Measurements from ENCODE around the gene DACH2. TPM values are rescaled to one million over a fixed set of nuclear protein-coding genes. Genes with fewer than 3 reads are reported as not detected.

DACH2 gene
- total and polyA plus RNA-seq, 9 of the 15 experiments (the other 6 are each of a cell fraction or from before 2014, with no cell fraction given): not detected

DNA sequence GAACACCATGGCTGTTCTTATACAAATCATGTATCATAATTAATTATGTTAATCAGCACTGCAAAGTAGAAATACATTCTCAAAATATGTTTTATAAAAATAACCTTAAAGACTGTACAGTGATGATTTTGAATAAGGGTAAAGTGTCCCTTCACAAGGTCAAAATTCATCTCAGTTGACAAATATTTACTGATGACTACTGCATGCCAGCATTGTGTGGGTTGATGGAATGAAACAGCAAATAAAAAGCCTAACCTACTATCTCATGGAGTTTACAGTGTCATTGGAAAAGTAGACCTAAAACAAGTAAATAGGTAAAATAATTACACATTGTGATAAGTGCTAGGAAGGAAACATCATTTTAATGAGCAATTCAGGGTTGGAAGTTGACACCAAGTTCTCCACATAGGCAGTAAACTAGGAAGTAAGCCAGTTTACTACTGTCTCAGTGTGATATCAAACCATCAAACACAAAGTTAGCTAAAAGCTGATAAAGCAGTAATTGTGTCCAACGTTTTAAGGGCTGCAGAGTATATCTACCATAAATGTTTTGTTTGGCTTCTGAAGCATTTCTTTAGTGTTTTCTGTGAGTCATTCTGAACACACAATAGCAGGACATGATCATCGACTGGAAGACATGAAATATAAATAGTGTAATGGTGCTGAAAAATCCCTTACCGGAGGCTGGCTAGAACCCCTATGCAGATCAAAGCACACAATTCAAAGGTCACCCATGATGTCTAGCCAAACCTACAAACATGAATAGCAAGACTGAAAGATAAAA is 221.8 kb downstream of the DACH2 start (continued):
- TF ChIP-seq, protein P1, sequence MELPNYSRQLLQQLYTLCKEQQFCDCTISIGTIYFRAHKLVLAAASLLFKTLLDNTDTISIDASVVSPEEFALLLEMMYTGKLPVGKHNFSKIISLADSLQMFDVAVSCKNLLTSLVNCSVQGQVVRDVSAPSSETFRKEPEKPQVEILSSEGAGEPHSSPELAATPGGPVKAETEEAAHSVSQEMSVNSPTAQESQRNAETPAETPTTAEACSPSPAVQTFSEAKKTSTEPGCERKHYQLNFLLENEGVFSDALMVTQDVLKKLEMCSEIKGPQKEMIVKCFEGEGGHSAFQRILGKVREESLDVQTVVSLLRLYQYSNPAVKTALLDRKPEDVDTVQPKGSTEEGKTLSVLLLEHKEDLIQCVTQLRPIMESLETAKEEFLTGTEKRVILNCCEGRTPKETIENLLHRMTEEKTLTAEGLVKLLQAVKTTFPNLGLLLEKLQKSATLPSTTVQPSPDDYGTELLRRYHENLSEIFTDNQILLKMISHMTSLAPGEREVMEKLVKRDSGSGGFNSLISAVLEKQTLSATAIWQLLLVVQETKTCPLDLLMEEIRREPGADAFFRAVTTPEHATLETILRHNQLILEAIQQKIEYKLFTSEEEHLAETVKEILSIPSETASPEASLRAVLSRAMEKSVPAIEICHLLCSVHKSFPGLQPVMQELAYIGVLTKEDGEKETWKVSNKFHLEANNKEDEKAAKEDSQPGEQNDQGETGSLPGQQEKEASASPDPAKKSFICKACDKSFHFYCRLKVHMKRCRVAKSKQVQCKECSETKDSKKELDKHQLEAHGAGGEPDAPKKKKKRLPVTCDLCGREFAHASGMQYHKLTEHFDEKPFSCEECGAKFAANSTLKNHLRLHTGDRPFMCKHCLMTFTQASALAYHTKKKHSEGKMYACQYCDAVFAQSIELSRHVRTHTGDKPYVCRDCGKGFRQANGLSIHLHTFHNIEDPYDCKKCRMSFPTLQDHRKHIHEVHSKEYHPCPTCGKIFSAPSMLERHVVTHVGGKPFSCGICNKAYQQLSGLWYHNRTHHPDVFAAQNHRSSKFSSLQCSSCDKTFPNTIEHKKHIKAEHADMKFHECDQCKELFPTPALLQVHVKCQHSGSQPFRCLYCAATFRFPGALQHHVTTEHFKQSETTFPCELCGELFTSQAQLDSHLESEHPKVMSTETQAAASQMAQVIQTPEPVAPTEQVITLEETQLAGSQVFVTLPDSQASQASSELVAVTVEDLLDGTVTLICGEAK (IDR thresholded peaks at IDR 0.05): no peak
- TF ChIP-seq, protein P1 (CRISPR knock-in tag; IDR thresholded peaks at IDR 0.05): no peak
- TF ChIP-seq CREM (IDR thresholded peaks at IDR 0.05; ENCODE audit: low read depth) (no peak), HCFC1 (IDR thresholded peaks at IDR 0.05; ENCODE audit: low read depth, low read length) (no peak), ZNF217 (CRISPR knock-in tag; IDR thresholded peaks at IDR 0.05) (no peak), SMAD2 (IDR thresholded peaks at IDR 0.05; ENCODE audit: low read depth, low read length) (no peak)

All from K562 (cell line).